Mammary epithelial cell (primary cell): ENCODE results near the gene PRCD.
"Not testable (repeated sequence)": the region's sequence is repeated elsewhere in the genome, so short reads cannot be mapped to it uniquely, and the experiment has no call there.

Experiments
- EZH2 ChIP-seq: IDR thresholded peaks from 2 replicates; pipeline ENCODE4 v1.6.1; 2012; ENCODE audit warnings: low read length, inconsistent platforms, borderline replicate concordance
- TF ChIP-seq, protein P1 (sequence below), 2 donors: IDR thresholded peaks in 1 of 2; conservative IDR thresholded peaks in 1 of 2; 2 replicates each; pipeline ENCODE4 v1.5.1; 2011 to 2012; ENCODE audit warnings: inconsistent platforms in 2 of 2, low read length in 2 of 2, mild to moderate bottlenecking in 2 of 2, control low read depth in 1 of 2, low read depth in 1 of 2; ENCODE audit not compliant: insufficient read depth in 1 of 2; ENCODE audit errors: extremely low read depth in 1 of 2

GRCh38 chr17:76564991-76565727 is 25.3 kb downstream of the PRCD start:
- TF ChIP-seq, protein P1, sequence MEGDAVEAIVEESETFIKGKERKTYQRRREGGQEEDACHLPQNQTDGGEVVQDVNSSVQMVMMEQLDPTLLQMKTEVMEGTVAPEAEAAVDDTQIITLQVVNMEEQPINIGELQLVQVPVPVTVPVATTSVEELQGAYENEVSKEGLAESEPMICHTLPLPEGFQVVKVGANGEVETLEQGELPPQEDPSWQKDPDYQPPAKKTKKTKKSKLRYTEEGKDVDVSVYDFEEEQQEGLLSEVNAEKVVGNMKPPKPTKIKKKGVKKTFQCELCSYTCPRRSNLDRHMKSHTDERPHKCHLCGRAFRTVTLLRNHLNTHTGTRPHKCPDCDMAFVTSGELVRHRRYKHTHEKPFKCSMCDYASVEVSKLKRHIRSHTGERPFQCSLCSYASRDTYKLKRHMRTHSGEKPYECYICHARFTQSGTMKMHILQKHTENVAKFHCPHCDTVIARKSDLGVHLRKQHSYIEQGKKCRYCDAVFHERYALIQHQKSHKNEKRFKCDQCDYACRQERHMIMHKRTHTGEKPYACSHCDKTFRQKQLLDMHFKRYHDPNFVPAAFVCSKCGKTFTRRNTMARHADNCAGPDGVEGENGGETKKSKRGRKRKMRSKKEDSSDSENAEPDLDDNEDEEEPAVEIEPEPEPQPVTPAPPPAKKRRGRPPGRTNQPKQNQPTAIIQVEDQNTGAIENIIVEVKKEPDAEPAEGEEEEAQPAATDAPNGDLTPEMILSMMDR (conservative IDR thresholded peaks at IDR 0.05 in 1 of 2, IDR thresholded peaks at IDR 0.05 in 1 of 2; ENCODE audit: extremely low read depth in 1 of 2, insufficient read depth in 1 of 2, low read depth in 1 of 2, low read length in 2 of 2): not testable (repeated sequence)
- not testable (repeated sequence) for TF ChIP-seq EZH2
